K562 (cell line): ENCODE measurements around the gene GTPBP2. TPM values are rescaled to one million over a fixed set of nuclear protein-coding genes. Genes with fewer than 3 reads are reported as not detected.
A peak's percentile ranks its signal among the peaks of the same experiment; 100 is the strongest.
"Not testable (repeated sequence)": the region's sequence is repeated elsewhere in the genome, so short reads cannot be mapped to it uniquely, and the experiment has no call there.

Source experiments
- ATAC-seq: fragments of 200-7000 bp; cut with Tn5 transposase; 3 replicates; pipeline ENCODE4 v1.9.1; 2020; ENCODE audit warnings: moderate library complexity
- BruUV-seq: library from RNA; stranded (reverse); fragments of 400-500 nt; replicated peaks from 2 replicates; lab custom pipeline; 2021; lab: Mats Ljungman, UMichigan
- CTCF ChIA-PET: fragments of 300-600 bp; formaldehyde crosslinking; extraction: SDS; loops from one replicate; lab custom pipeline; 2021; ENCODE audit warnings: low intra/inter-chr PET ratio; lab: Yijun Ruan, JAX
- POLR2A ChIA-PET: fragments of 300-600, 350-650 bp; sonication (Branson Sonifier 250); formaldehyde crosslinking; extraction: SDS; loops from one replicate; lab custom pipeline; 2021; ENCODE audit warnings: antibody characterized with exemption, inconsistent platforms; lab: Yijun Ruan, JAX
- DNase-seq, 4 experiments: peaks; one replicate each; pipeline versions ENCODE4 v3.0.0 to v3.0.0-alpha.2; 2011 to 2018; ENCODE audit warnings: low spot score in 3 of 4, mixed read lengths in 3 of 4; ENCODE audit errors: extremely low read depth in 1 of 4
- FAIRE-seq: peaks from 2 replicates; lab custom pipeline; 2011; peaks lifted over from hg19 to GRCh38; lab: Jason Lieb, UNC
- H2AFZ ChIP-seq: 2 replicates; pipeline ENCODE4 v1.6.0; 2011; ENCODE audit warnings: low read depth, low read length, control low read depth, inconsistent platforms
- H3K27ac ChIP-seq: fragments of 200-600 bp; 3 replicates; pipeline ENCODE4 v1.8.0; 2011; ENCODE audit warnings: low read depth, mild to moderate bottlenecking, control low read depth, inconsistent platforms, low read length, moderate library complexity, mixed read lengths; ENCODE audit errors: extremely low read depth
- H3K27me3 ChIP-seq, 2 experiments: fragments of 300-600 bp in 1 of 2; 2 replicates in 1 of 2; 3 replicates in 1 of 2; pipeline versions ENCODE4 v1.6.0 to v1.8.0; 2011; ENCODE audit warnings: inconsistent platforms in 2 of 2, low read length in 2 of 2, mild to moderate bottlenecking in 1 of 2, mixed read lengths in 1 of 2, moderate library complexity in 1 of 2; ENCODE audit not compliant: control insufficient read depth in 2 of 2, insufficient read depth in 2 of 2
- H3K36me3 ChIP-seq: fragments of 300-600 bp; 3 replicates; pipeline ENCODE4 v1.8.0; 2011; ENCODE audit warnings: mild to moderate bottlenecking, low read length, inconsistent platforms; ENCODE audit not compliant: control insufficient read depth, insufficient read depth
- H3K4me1 ChIP-seq, 2 experiments: fragments of 200-600 bp in 1 of 2; replicated peaks in 1 of 2; 2 replicates in 1 of 2; 3 replicates in 1 of 2; pipeline versions ENCODE4 v1.5.1 to v1.8.0; 2011; ENCODE audit warnings: inconsistent platforms in 2 of 2, low read length in 2 of 2, mild to moderate bottlenecking in 1 of 2, mixed read lengths in 1 of 2, moderate library complexity in 1 of 2; ENCODE audit not compliant: control insufficient read depth in 2 of 2, insufficient read depth in 2 of 2
- H3K4me2 ChIP-seq: 2 replicates; pipeline ENCODE4 v1.6.1; 2011; ENCODE audit warnings: low read length, control low read depth, inconsistent platforms, mixed read lengths; ENCODE audit not compliant: insufficient read depth
- H3K4me3 ChIP-seq: fragments of 200-600 bp; sonication (generic), shearing (Covaris generic); 2 replicates; pipeline ENCODE4 v1.5.1; 2016; ENCODE audit warnings: control low read depth, inconsistent platforms
- H3K79me2 ChIP-seq: fragments of 200-600 bp; 3 replicates; pipeline ENCODE4 v1.8.0; 2011; ENCODE audit warnings: low read length, inconsistent platforms; ENCODE audit not compliant: control insufficient read depth, insufficient read depth
- H3K9ac ChIP-seq, 2 experiments: 2 replicates each; pipeline versions ENCODE4 v1.6.0 to v1.6.1; 2011; ENCODE audit warnings: low read depth in 2 of 2, low read length in 2 of 2, control low read depth in 1 of 2, inconsistent platforms in 1 of 2, mild to moderate bottlenecking in 1 of 2, mixed read lengths in 1 of 2; ENCODE audit not compliant: insufficient read depth in 1 of 2
- H3K9me1 ChIP-seq: one replicate; pipeline ENCODE4 v1.6.0; 2011; ENCODE audit warnings: inconsistent platforms, mild to moderate bottlenecking, low read length, moderate library complexity; ENCODE audit not compliant: control insufficient read depth, insufficient read depth
- H3K9me3 ChIP-seq: replicated peaks from 2 replicates; pipeline ENCODE4 v1.5.1; 2011; ENCODE audit warnings: low read depth, low read length, inconsistent platforms; ENCODE audit not compliant: control insufficient read depth, insufficient read depth
- H4K20me1 ChIP-seq: replicated peaks from 2 replicates; pipeline ENCODE4 v1.6.1; 2011; ENCODE audit warnings: low read length, inconsistent platforms, mixed read lengths; ENCODE audit not compliant: control insufficient read depth, insufficient read depth
- CBFA2T3 ChIP-seq: fragments of 450-650 bp; IDR thresholded peaks from 2 replicates; pipeline ENCODE4 v1.6.1; 2017
- CEBPG ChIP-seq, 3 experiments: fragments of 200-800 bp in 1 of 3; sonication (Bioruptor generic) in 1 of 3; sonication (generic) in 1 of 3; formaldehyde crosslinking in 1 of 3; IDR thresholded peaks in 2 of 3; conservative IDR thresholded peaks in 1 of 3; 2 replicates each; pipeline versions ENCODE4 v1.6.1 to v1.8.0; 2016 to 2022; ENCODE audit warnings: missing compliant biosample characterization in 2 of 3, missing genetic modification characterization in 2 of 3, mild to moderate bottlenecking in 1 of 3, missing genetic modification reagents in 1 of 3
- CXXC5 ChIP-seq: fragments of 250-450 bp; sonication (Bioruptor Pico); IDR thresholded peaks from 2 replicates; pipeline ENCODE4 v1.8.0; 2022; ENCODE audit warnings: inconsistent platforms, mild to moderate bottlenecking, moderate library complexity
- DPF2 ChIP-seq: fragments of 450-650 bp; IDR thresholded peaks from 2 replicates; pipeline ENCODE4 v1.6.1; 2016
- EZH2 ChIP-seq: IDR thresholded peaks from 2 replicates; pipeline ENCODE4 v1.6.1; 2012; ENCODE audit warnings: low read depth, mild to moderate bottlenecking, inconsistent platforms, low read length, borderline replicate concordance
- HNRNPK ChIP-seq: fragments of 200-400 bp; formaldehyde crosslinking; IDR thresholded peaks from one replicate; pipeline ENCODE4 v1.6.1; 2018; ENCODE audit warnings: mild to moderate bottlenecking, low read depth, low read length; ENCODE audit not compliant: poor library complexity, severe bottlenecking
- KLF16 ChIP-seq: IDR thresholded peaks from 2 replicates; pipeline ENCODE4 v1.6.1; 2016; ENCODE audit warnings: antibody characterized with exemption
- ZNF197 ChIP-seq: fragments of 200-800 bp; sonication (Bioruptor generic); IDR thresholded peaks from 2 replicates; pipeline ENCODE4 v1.6.1; 2016; ENCODE audit warnings: low read depth, missing genetic modification characterization, missing compliant biosample characterization
- ZNF384 ChIP-seq: IDR thresholded peaks from 2 replicates; pipeline ENCODE4 v1.6.1; 2012; ENCODE audit warnings: low read depth, low read length, improper control_type of control experiment
- ZNF436 ChIP-seq: fragments of 250-450, 450-650 bp; sonication (Bioruptor Pico); formaldehyde crosslinking; IDR thresholded peaks from 2 replicates; pipeline ENCODE4 v1.7.0; 2020; ENCODE audit warnings: mild to moderate bottlenecking
- ZNF77 ChIP-seq: fragments of 250-450 bp; sonication (Bioruptor Pico); IDR thresholded peaks from 2 replicates; pipeline ENCODE4 v1.5.0; 2020
- WGBS: fragments of 100-300 bp; shearing (Covaris generic); methylation state at CpG from one replicate; pipeline ENCODE4 v1.1.6; 2016; ENCODE audit warnings: low coverage, mixed read lengths; ENCODE audit not compliant: insufficient coverage; ENCODE audit errors: missing lambda C conversion rate; 5-methylcytosine and 5-hydroxymethylcytosine counted together
- in situ Hi-C: fragments of 300-500 bp; cut with MboI; formaldehyde crosslinking; loops from 4 replicates; pipeline ENCODE4 v1.15.0; 2018; ENCODE audit warnings: inconsistent platforms, mixed read lengths
- intact Hi-C: fragments of 100-400 bp; cut with micrococcal nuclease; formaldehyde crosslinking; loops from 2 replicates; pipeline ENCODE4 v1.14.2; 2022
- polyA plus RNA-seq, 8 experiments: library from polyadenylated mRNA; depleted of rRNA in 4 of 8; stranded (reverse) in 5 of 8; unstranded in 3 of 8; fragments of >200 nt; fragmentation: Nextera tagmentation in 2 of 8; fragmentation: Illumina TruSeq in 1 of 8; extraction: Ambion mirVana in 2 of 8; extraction: Trizol in 1 of 8; gene quantifications; 2 replicates each; pipeline versions ENCODE4 v1.2.1 to v1.2.3, GENCODE V29; 2011 to 2014; ENCODE audit warnings: inconsistent platforms in 1 of 8, missing spikeins in 1 of 8
- total RNA-seq, 7 experiments: library from RNA; depleted of rRNA in 6 of 7; stranded (reverse); fragments of >200 nt in 6 of 7; fragmentation: Illumina TruSeq in 2 of 7; extraction: Trizol in 2 of 7; gene quantifications; 2 replicates each; pipeline versions ENCODE4 v1.2.1 to v1.2.3, GENCODE V29; 2011 to 2021; ENCODE audit warnings: low replicate concordance in 1 of 7
- TF ChIP-seq, protein P1 (sequence below): fragments of 250-450 bp; sonication (Bioruptor Pico); IDR thresholded peaks from 2 replicates; pipeline ENCODE4 v1.9.0; 2021; ENCODE audit warnings: mild to moderate bottlenecking, inconsistent platforms

GTPBP2 gene
- total and polyA plus RNA-seq, 9 of the 15 experiments (the other 6 are each of a cell fraction or from before 2014, with no cell fraction given), result 48.4 to 196 (median 111) TPM

GRCh38 chr6:43633002-43633401, 3.9 kb upstream of the GTPBP2 start:
- ATAC-seq, in situ Hi-C loops, H3K4me2 ChIP-seq, H3K27ac ChIP-seq, FAIRE-seq, DNase-seq, H2AFZ ChIP-seq, H3K9me3 ChIP-seq: not testable (repeated sequence)
- H3K36me3 ChIP-seq, result peaks cover 16% of the 10 kb centered on the region; the same call in 2 of the 3 replicates
- peaks cover 31 to 64% of the 10 kb centered on the region in 2 experiments for H3K4me1 ChIP-seq
- POLR2A ChIA-PET, result interaction anchor here (1.0 to 11.8 kb wide), 3 partner anchors 11 to 15 kb away, joined by 3 to 206 read pairs (median 6); partner anchors contain the start of gene RSPH9
- intact Hi-C loops, result loop anchor here (10.0 kb wide), 1 partner anchor 592 kb away; the partner anchor contains the start of gene SLC29A1
- H3K79me2 ChIP-seq, result peaks cover 51% of the 10 kb centered on the region
- peak; percentile 68 for TF ChIP-seq ZNF384
- 0 out of 2 replicates have a peak, but pooled peaks have one; percentile 20 for TF ChIP-seq CXXC5 (CRISPR knock-in tag)
- 0 out of 2 replicates have a peak, but pooled peaks have one; percentile 2 for TF ChIP-seq CBFA2T3
- TF ChIP-seq, all 486 proteins: peak for 3; not testable (repeated sequence) for 483
- WGBS, result 55% methylated on average over 7 of the region's 7 CpGs
- H3K27me3 ChIP-seq, H3K9me1 ChIP-seq, H3K4me3 ChIP-seq, BruUV-seq, H4K20me1 ChIP-seq, CTCF ChIA-PET: not testable (repeated sequence)
- H3K9ac ChIP-seq, result peak overlapping the region in 1 of 2 experiments; percentile 23; a peak in 1 of 4 replicates

DNA sequence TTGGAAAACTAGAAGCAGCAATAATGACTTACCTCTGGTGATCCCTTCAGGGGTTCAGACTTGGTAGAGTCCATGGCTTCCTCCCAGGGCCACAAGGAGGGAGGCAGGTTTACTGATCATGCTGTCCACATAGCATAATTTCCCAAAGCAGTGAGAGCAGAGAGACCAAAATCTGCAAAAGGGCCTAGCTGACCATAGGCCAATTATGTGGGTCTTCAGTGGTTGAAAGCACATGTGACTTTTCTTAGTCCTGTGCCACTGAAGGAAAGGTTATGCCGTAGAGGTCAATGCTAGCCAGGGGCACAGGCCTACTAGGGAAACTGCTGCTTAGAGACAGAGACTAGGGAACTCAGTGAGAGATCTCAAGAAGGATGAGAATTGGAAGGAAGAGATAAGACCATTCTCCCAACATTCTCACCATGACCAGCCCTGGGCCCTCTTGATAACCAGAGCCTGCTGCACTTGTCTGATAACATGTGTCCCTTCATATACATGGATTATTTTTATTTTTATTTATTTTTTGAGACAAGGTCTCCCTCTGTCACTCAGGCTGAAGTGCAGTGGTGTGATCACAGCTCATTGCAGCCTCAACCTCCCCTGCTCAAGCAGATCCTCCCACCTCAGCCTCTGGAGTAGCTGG, 2.0 kb upstream of the GTPBP2 start:
- 0% methylated on average over 1 of the region's 1 CpG for WGBS
- Histone ChIP-seq H3K36me3 (peaks cover 15% of the 10 kb centered on the region; the same call in 2 of the 3 replicates), H4K20me1 (0 out of 2 replicates have a peak, but pooled peaks cover under 1% of the 10 kb centered on the region), H3K27me3 (no peaks in the 10 kb centered on the region; a peak in 1 of 5 replicates), H3K4me3 (peak overlapping the region; percentile 58), H3K27ac (peak overlapping the region; percentile 97), H3K9me3 (no peaks in the 10 kb centered on the region), H3K4me2 (peak overlapping the region; percentile 99), H2AFZ (peak overlapping the region; percentile 52), H3K79me2 (peaks cover 51% of the 10 kb centered on the region), H3K9me1 (peaks cover 3% of the 10 kb centered on the region), H3K4me1 (peaks cover 41 to 65% of the 10 kb centered on the region in 2 experiments), H3K9ac (peak overlapping the region; percentile 95 to 98; a peak in 3 of 4 replicates)
- CTCF ChIA-PET, result interaction anchor here (1.6 kb wide), 1 partner anchor 142 kb away, joined by 4 read pairs; no protein-coding TSS in a partner anchor
- no TSS peak for BruUV-seq
- ATAC-seq, result peak; percentile 8
- peak; percentile 94 for FAIRE-seq
- DNase-seq, result peak; percentile 87 to 98 (median 93)
- POLR2A ChIA-PET, result interaction anchor here (0.6 to 11.8 kb wide), 13 partner anchors 12 to 1341 kb away, joined by 3 to 206 read pairs (median 4); partner anchors contain the start of genes RSPH9 and VEGFA
- in situ Hi-C loops, result no loop called here
- intact Hi-C loops, result loop anchor here (10.0 kb wide), 1 partner anchor 594 kb away; the partner anchor contains the start of gene SLC29A1
- TF ChIP-seq, protein P1, sequence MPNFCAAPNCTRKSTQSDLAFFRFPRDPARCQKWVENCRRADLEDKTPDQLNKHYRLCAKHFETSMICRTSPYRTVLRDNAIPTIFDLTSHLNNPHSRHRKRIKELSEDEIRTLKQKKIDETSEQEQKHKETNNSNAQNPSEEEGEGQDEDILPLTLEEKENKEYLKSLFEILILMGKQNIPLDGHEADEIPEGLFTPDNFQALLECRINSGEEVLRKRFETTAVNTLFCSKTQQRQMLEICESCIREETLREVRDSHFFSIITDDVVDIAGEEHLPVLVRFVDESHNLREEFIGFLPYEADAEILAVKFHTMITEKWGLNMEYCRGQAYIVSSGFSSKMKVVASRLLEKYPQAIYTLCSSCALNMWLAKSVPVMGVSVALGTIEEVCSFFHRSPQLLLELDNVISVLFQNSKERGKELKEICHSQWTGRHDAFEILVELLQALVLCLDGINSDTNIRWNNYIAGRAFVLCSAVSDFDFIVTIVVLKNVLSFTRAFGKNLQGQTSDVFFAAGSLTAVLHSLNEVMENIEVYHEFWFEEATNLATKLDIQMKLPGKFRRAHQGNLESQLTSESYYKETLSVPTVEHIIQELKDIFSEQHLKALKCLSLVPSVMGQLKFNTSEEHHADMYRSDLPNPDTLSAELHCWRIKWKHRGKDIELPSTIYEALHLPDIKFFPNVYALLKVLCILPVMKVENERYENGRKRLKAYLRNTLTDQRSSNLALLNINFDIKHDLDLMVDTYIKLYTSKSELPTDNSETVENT, result peak; percentile 67
- peak; percentile 97 for TF ChIP-seq ZNF197 (CRISPR knock-in tag)
- TF ChIP-seq ZNF77 (CRISPR knock-in tag), result no peak
- TF ChIP-seq KLF16, result peak; percentile 99
- TF ChIP-seq ZNF436 (CRISPR knock-in tag), result 0 out of 2 replicates have a peak, but pooled peaks have one; percentile 40
- TF ChIP-seq DPF2, result peak; percentile 100
- TF ChIP-seq HNRNPK, result no peak
- peak; percentile 89; the same call in 1 of the 2 replicates for TF ChIP-seq EZH2
- no peak; the same call in 1 of the 2 replicates for TF ChIP-seq CEBPG (CRISPR knock-in tag; IDR thresholded peaks at IDR 0.05)
- no peak for TF ChIP-seq CEBPG (tag; conservative IDR thresholded peaks at IDR 0.05 in 1 of 2, IDR thresholded peaks at IDR 0.05 in 1 of 2)
